ENCODE results near the gene MERTK.
A peak's percentile ranks its signal among the peaks of the same experiment; 100 is the strongest.
"Not testable (repeated sequence)": the region's sequence is repeated elsewhere in the genome, so short reads cannot be mapped to it uniquely, and the experiment has no call there.

The MERTK gene

DNA sequence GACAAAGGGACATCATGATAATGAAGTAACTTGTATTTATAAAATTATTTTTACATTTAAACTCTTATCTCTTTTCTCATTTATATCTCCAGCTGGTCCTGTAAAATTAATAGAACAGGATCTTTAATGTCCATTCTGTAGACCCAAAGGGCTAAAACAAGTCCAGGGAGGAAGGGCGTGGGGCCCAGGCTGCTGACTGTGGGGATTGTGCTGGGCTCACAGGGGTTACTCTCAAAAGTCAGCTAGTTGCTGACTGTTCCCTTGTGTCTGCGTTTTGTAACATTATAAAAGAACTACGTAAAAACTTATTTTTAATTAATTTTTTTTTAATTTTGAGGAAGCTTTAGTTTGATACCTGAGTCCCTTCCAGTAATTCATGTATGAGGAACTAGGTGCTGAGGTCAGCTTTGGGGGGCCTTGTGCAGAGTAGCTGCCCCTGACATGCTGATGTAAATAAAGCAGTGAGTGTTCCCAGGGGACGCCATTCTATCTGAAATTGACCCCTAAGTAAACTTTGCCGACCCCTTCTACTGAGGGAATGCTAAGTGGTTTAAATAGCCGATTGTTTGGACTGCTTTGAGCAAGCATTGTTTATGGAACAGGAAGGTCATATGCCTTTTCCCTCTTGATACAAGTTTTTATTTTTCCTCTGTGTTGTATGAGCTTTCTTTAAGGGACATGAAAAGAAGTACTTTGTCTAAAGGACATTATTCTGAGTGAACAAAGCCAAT lies 56.4 kb downstream of the MERTK start:
- Histone ChIP-seq H3K9me3 (ENCODE audit: control insufficient read depth, low read length) (no peaks in the 10 kb centered on the region), H3K9ac (ENCODE audit: low read length) (no peak overlapping the region), H3K27me3 (ENCODE audit: control insufficient read depth, insufficient read depth, low read length) (no peaks in the 10 kb centered on the region), H3K36me3 (ENCODE audit: control insufficient read depth, insufficient read depth, low read length) (no peaks in the 10 kb centered on the region), H3K4me3 (ENCODE audit: low read length) (no peak overlapping the region), H3K4me1 (ENCODE audit: control insufficient read depth, insufficient read depth, low read length) (no peaks in the 10 kb centered on the region)

DNA sequence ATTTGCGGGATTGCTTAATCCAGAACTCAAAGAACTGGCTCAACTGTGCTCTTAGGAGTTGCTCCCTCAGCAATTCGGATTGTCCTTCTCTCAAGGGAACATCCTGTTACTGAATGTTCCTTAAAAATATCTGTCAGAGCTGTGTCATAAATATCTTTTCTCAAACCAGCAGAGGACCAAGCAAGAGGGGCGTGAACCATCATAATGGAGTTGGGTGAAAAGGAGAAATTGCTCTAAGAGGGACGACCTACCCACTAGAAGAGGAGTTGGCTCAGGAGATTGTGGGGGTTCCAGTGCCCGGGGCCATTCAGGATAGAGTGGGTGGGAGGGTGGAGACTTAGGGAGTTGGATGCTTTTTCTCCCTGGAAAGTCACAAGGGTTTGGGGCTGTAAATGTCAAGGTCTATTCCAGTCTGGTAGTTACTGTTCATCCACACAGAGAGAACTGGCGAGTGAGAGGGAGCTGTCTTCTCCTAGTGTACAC lies 59.5 kb downstream of the MERTK start:
- Histone ChIP-seq H3K36me3 (ENCODE audit: control insufficient read depth, insufficient read depth, low read length) (no peaks in the 10 kb centered on the region), H3K9ac (ENCODE audit: low read length) (no peak overlapping the region), H3K9me3 (ENCODE audit: control insufficient read depth, low read length) (no peaks in the 10 kb centered on the region), H3K27me3 (ENCODE audit: control insufficient read depth, insufficient read depth, low read length) (no peaks in the 10 kb centered on the region), H3K4me1 (ENCODE audit: control insufficient read depth, insufficient read depth, low read length) (no peaks in the 10 kb centered on the region), H3K4me3 (ENCODE audit: low read length) (no peak overlapping the region)

DNA sequence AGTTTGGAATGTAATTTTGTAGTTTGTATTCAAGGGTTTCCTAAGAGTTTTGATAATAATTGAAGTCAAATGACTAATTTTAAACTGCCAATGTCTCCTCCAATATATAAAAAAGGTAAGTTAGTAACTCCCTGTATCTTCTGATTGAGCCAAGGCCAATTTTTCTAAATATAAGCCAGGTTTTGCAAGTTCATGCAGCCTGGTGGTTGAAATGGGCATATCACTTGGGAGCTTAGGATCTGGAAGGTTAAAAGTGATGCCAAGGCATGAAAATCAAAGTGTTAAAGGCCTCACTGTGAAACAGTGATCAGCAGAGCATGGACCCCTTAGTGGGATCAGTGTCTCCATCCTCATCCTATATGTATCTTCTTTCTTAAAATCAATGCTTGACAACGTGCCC lies 60.5 kb downstream of the MERTK start:
- Histone ChIP-seq H3K9ac (ENCODE audit: low read length) (no peak overlapping the region), H3K27me3 (ENCODE audit: control insufficient read depth, insufficient read depth, low read length) (no peaks in the 10 kb centered on the region), H3K4me1 (ENCODE audit: control insufficient read depth, insufficient read depth, low read length) (no peaks in the 10 kb centered on the region), H3K9me3 (ENCODE audit: control insufficient read depth, low read length) (no peaks in the 10 kb centered on the region), H3K4me3 (ENCODE audit: low read length) (no peak overlapping the region), H3K36me3 (ENCODE audit: control insufficient read depth, insufficient read depth, low read length) (no peaks in the 10 kb centered on the region)

DNA sequence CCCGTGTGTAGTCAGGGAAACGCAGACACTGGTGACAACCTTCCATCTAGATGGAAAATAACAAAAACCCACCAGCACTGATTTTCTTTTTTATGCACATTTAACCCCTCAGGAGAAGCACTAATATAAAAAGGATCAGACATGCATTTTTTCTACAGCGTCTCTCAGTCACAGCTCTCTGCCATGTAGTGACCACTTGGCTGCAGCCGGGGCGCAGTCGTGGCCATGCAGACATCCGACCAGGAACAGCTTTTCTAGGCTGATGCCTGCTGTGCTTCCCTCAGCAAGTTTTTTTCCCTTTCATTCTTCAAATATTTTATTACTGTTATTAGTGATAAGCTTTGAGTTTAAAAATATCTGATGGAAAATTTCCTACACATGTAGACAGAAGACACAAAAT lies 63.3 kb downstream of the MERTK start:
- no peak overlapping the region for H3K4me3 ChIP-seq (ENCODE audit: low read length)
- no peaks in the 10 kb centered on the region for H3K36me3 ChIP-seq (ENCODE audit: control insufficient read depth, insufficient read depth, low read length)
- no peaks in the 10 kb centered on the region for H3K27me3 ChIP-seq (ENCODE audit: control insufficient read depth, insufficient read depth, low read length)
- H3K9me3 ChIP-seq (ENCODE audit: control insufficient read depth, low read length): no peaks in the 10 kb centered on the region
- no peaks in the 10 kb centered on the region for H3K4me1 ChIP-seq (ENCODE audit: control insufficient read depth, insufficient read depth, low read length)
- H3K9ac ChIP-seq (ENCODE audit: low read length): no peak overlapping the region

DNA sequence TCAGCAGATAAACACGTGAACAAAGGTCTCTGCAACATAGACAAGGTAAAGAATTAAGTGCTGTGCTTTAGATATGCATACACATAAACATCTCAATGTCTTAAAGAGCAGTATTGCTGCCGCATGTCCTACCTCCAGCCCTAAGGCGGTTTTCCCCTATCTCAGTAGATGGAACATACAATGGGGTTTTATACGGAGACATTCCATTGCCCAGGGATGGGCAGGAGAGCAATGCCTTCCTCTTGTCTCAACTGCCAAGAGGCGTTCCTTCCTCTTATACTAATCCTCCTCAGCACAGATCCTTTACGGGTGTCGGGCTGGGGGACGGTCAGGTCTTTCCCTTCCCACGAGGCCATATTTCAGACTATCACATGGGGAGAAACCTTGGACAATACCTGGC lies 64.7 kb downstream of the MERTK start:
- H3K4me3 ChIP-seq (ENCODE audit: low read length); H3K27me3 ChIP-seq (ENCODE audit: control insufficient read depth, insufficient read depth, low read length); H3K9me3 ChIP-seq (ENCODE audit: control insufficient read depth, low read length); H3K4me1 ChIP-seq (ENCODE audit: control insufficient read depth, insufficient read depth, low read length); H3K36me3 ChIP-seq (ENCODE audit: control insufficient read depth, insufficient read depth, low read length); H3K9ac ChIP-seq (ENCODE audit: low read length): not testable (repeated sequence)

DNA sequence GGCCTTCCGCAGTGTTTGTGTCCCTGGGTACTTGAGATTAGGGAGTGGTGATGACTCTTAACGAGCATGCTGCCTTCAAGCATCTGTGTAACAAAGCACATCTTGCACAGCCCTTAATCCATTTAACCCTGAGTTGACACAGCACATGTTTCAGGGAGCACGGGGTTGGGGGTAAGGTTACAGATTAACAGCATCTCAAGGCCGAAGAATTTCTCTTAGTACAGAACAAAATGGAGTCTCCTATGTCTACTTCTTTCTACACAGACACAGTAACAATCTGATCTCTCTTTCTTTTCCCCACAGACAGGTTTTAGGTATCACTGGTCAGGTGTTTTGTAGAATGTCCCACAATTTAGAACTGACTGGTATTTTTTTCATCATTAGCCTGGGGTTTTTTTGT lies 65.1 kb downstream of the MERTK start:
- not testable (repeated sequence) for H3K9me3 ChIP-seq (ENCODE audit: control insufficient read depth, low read length); H3K4me1 ChIP-seq (ENCODE audit: control insufficient read depth, insufficient read depth, low read length); H3K27me3 ChIP-seq (ENCODE audit: control insufficient read depth, insufficient read depth, low read length); H3K9ac ChIP-seq (ENCODE audit: low read length); H3K36me3 ChIP-seq (ENCODE audit: control insufficient read depth, insufficient read depth, low read length); H3K4me3 ChIP-seq (ENCODE audit: low read length)

DNA sequence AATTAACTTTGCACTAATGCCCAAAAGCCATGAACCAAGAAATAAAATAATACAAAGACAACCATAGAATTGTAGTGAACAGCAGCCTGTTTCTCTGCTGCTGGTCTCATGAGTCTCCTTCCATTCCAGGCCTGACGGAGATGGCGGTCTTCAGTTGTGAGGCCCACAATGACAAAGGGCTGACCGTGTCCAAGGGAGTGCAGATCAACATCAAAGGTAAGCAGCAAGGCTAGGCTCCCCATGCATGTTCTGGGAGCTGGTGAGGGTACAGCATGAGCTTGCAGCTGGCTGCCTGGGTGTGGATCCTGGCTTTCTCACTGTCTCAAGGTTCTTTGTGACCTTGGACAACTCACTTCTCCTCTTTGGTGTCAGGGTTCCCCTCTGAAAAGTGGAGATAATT lies 66.7 kb downstream of the MERTK start:
- H3K36me3 ChIP-seq (ENCODE audit: control insufficient read depth, insufficient read depth, low read length): no peaks in the 10 kb centered on the region
- no peaks in the 10 kb centered on the region for H3K9me3 ChIP-seq (ENCODE audit: control insufficient read depth, low read length)
- H3K4me3 ChIP-seq (ENCODE audit: low read length): no peak overlapping the region
- no peak overlapping the region for H3K9ac ChIP-seq (ENCODE audit: low read length)
- H3K4me1 ChIP-seq (ENCODE audit: control insufficient read depth, insufficient read depth, low read length): no peaks in the 10 kb centered on the region
- H3K27me3 ChIP-seq (ENCODE audit: control insufficient read depth, insufficient read depth, low read length): no peaks in the 10 kb centered on the region

DNA sequence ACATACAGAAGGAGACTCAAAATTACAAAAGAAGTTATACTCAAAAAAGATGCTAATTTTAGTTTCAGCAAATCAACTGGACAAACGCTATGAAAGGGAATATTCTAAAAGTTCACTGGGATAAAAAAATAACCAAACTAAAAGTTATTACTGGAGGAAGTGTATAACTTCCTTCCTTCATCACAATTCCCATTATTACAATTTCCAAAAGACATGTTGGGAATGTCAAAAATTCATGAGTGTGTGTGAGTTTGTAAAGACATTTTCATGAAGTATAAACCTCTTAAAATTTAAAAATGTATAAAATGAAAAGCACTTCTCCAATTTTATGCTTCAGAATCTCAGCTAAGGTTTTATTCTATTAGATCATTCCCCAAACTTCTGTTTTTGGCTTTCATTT lies 67.8 kb downstream of the MERTK start:
- Histone ChIP-seq H3K36me3 (ENCODE audit: control insufficient read depth, insufficient read depth, low read length) (no peaks in the 10 kb centered on the region), H3K9me3 (ENCODE audit: control insufficient read depth, low read length) (no peaks in the 10 kb centered on the region), H3K4me1 (ENCODE audit: control insufficient read depth, insufficient read depth, low read length) (no peaks in the 10 kb centered on the region), H3K27me3 (ENCODE audit: control insufficient read depth, insufficient read depth, low read length) (no peaks in the 10 kb centered on the region), H3K4me3 (ENCODE audit: low read length) (no peak overlapping the region), H3K9ac (ENCODE audit: low read length) (no peak overlapping the region)

DNA sequence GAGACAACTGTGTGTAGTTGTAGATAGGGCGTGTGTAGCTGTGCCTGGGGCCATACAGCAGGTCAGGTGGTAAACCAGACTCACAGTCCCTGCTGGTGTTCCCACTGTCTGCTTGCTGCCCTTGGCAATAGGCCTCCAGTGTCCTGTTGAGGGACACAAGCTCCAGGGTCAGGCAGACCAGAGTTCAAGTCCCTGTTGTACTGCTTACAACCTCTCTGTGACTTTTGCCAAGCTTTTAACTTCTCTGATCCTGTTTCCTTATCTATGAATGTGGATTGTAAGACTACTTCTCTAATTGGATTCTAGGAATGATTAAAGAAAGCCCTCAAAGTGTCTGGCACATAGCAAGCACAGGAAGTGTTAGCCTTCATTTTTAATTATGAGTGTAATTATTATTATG lies 68.6 kb downstream of the MERTK start:
- H3K9me3 ChIP-seq (ENCODE audit: control insufficient read depth, low read length): no peaks in the 10 kb centered on the region
- no peaks in the 10 kb centered on the region for H3K27me3 ChIP-seq (ENCODE audit: control insufficient read depth, insufficient read depth, low read length)
- no peaks in the 10 kb centered on the region for H3K4me1 ChIP-seq (ENCODE audit: control insufficient read depth, insufficient read depth, low read length)
- no peak overlapping the region for H3K9ac ChIP-seq (ENCODE audit: low read length)
- no peak overlapping the region for H3K4me3 ChIP-seq (ENCODE audit: low read length)
- H3K36me3 ChIP-seq (ENCODE audit: control insufficient read depth, insufficient read depth, low read length): no peaks in the 10 kb centered on the region

DNA sequence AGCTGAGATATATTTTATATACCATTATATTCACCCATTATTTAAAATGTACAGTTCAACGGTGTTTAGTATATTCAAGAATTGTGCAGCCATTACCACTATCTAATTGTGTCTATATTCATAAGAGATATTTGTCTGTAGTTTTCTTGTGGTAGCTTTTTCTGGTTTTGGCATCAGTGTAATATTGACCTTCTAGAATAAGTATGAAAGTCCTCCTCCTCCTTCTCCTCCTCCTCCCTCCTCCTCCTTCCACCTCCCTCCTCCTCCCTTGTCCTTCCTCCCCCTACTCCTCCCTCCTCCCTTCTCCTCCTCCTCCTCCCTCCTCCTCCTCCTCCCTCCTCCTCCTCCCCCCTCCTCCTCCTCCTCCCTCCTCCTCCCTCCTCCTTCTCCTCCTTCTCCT lies 72.0 kb downstream of the MERTK start:
- Histone ChIP-seq H3K4me1 (ENCODE audit: control insufficient read depth, insufficient read depth, low read length) (peaks cover 11% of the 10 kb centered on the region), H3K9ac (ENCODE audit: low read length) (no peak overlapping the region), H3K36me3 (ENCODE audit: control insufficient read depth, insufficient read depth, low read length) (no peaks in the 10 kb centered on the region)

DNA sequence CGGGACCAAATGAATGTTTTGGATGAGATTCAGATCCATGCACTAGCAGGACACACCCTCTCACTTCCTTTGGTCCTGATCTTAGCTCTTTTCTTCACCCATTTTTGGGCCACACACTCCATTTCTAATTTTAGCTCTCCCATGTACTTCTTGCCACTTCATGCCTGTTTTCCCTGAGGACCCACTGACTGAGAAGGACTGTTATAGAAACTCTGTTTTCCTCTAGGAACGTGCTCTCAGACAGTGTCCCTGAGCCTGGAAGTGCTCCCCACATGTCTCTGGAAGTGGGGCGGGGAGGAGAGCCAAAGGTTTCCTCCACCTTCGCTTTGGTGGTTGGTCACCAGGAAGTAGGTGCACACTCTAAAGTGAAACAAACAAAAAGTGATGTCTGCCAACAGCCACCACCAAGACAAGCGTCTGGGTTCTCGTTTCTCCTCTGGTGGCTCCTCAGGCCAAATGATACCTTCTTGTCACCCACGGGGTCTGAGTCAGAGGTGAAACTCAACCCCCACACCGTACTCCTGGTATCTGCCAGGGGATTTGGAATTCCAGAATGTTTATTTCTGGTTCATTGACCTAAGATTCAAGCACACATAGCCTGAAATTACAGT lies 74.7 kb downstream of the MERTK start:
- no peaks in the 10 kb centered on the region for H3K36me3 ChIP-seq (ENCODE audit: control insufficient read depth, insufficient read depth, low read length)
- peak overlapping the region; percentile 50 for H3K9ac ChIP-seq (ENCODE audit: low read length)
- no peaks in the 10 kb centered on the region for H3K27me3 ChIP-seq (ENCODE audit: control insufficient read depth, insufficient read depth, low read length)
- H3K4me1 ChIP-seq (ENCODE audit: control insufficient read depth, insufficient read depth, low read length): peaks cover 11% of the 10 kb centered on the region
- no peaks in the 10 kb centered on the region for H3K9me3 ChIP-seq (ENCODE audit: control insufficient read depth, low read length)
- no peak overlapping the region for H3K4me3 ChIP-seq (ENCODE audit: low read length)

More for the DNA sequence above, 72.0 kb downstream of the MERTK start:
- no peaks in the 10 kb centered on the region for H3K27me3 ChIP-seq (ENCODE audit: control insufficient read depth, insufficient read depth, low read length)
- H3K4me3 ChIP-seq (ENCODE audit: low read length): no peak overlapping the region
- H3K9me3 ChIP-seq (ENCODE audit: control insufficient read depth, low read length): no peaks in the 10 kb centered on the region

DNA sequence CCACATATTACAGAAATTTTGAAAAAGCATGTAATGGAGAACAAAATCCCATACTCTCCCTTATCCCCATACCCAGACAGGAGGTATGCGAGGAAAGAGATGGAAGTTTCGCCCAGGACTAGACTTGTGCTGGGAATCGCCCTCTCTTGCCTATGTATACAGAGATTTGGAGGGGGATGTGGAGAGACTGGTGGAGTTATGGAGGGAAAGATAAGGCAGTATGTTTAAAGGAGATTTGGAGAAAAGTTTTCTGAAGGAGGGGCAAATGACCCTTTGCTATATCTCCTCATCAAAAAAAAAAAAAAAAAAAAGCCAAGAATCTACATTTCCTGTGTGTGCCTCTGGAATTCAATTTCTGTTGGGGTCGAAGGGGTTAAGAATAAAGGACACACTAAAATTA lies 75.3 kb downstream of the MERTK start:
- Histone ChIP-seq H3K9me3 (ENCODE audit: control insufficient read depth, low read length) (no peaks in the 10 kb centered on the region), H3K4me1 (ENCODE audit: control insufficient read depth, insufficient read depth, low read length) (peaks cover 11% of the 10 kb centered on the region), H3K9ac (ENCODE audit: low read length) (no peak overlapping the region), H3K4me3 (ENCODE audit: low read length) (no peak overlapping the region), H3K27me3 (ENCODE audit: control insufficient read depth, insufficient read depth, low read length) (no peaks in the 10 kb centered on the region), H3K36me3 (ENCODE audit: control insufficient read depth, insufficient read depth, low read length) (no peaks in the 10 kb centered on the region)
